Posterior vena cava (tissue), 2 donors: Measurements from ENCODE around the gene STC2. TPM values are rescaled to one million over a fixed set of nuclear protein-coding genes. Genes with fewer than 3 reads are reported as not detected.
A peak's percentile ranks its signal among the peaks of the same experiment; 100 is the strongest.

Experiments
- DNase-seq: peaks from one replicate; pipeline ENCODE4 v3.0.0-alpha.2; 2020; ENCODE audit warnings: low spot score
- intact Hi-C, 2 donors: fragments of 100-400 bp; cut with DNase I; formaldehyde crosslinking; loops; one replicate each; pipeline versions ENCODE4 v1.14.1 to v1.14.2; 2022 to 2023
- microRNA-seq, 2 donors: library from miRNA; unstranded; fragments of <30 nt; microRNA quantifications; one replicate each; pipeline ENCODE4 v1.2.0, GENCODE V29; 2020 to 2021; ENCODE audit warnings: borderline microRNAs expressed in 2 of 2
- total RNA-seq, 2 donors: library from RNA; stranded (reverse); fragmentation: NEBNext Ultra II Directional; extraction: Animal tissue kit (Norgen Biotek cat#: 25700); gene quantifications; one replicate each; pipeline ENCODE4 v1.2.1, GENCODE V29; 2021
- donor health status: DM: yes; HTN: yes; CAD: no.
- donor health status: DM: yes; HTN: yes; CAD: no.

The STC2 gene
- total RNA-seq, 2 donors from 2014 or later: 4.2 to 16.6 TPM

- DNase-seq: peak; percentile 86
- intact Hi-C loops: loop anchor here (5.0 to 10.0 kb wide), 2 partner anchors 569 to 576 kb away; no protein-coding TSS in a partner anchor
Measured at GRCh38 chr5:173283318-173284288, 44.6 kb downstream of the STC2 start.

GRCh38 chr5:173282916-173283315 lies 45.3 kb downstream of the STC2 start:
- DNase-seq: no peak
- intact Hi-C loops: loop anchor here (5.0 to 10.0 kb wide), 2 partner anchors 568 to 576 kb away; no protein-coding TSS in a partner anchor

GRCh38 chr5:173281910-173282309 lies 46.3 kb downstream of the STC2 start:
- intact Hi-C loops: loop anchor here (5.0 to 10.0 kb wide), 2 partner anchors 567 to 575 kb away; no protein-coding TSS in a partner anchor

GRCh38 chr5:173279166-173279565 lies 49.0 kb downstream of the STC2 start:
- intact Hi-C loops: no loop called here
- DNase-seq: no peak

More at GRCh38 chr5:173281910-173282309, 46.3 kb downstream of the STC2 start:
- no peak for DNase-seq

GRCh38 chr5:173278641-173279040 lies 49.6 kb downstream of the STC2 start:
- intact Hi-C loops: no loop called here
- no peak for DNase-seq

- intact Hi-C loops: no loop called here
- DNase-seq: no peak
Measured at GRCh38 chr5:173278172-173278571, 50.0 kb downstream of the STC2 start.

GRCh38 chr5:173274771-173275170 lies 53.4 kb downstream of the STC2 start:
- intact Hi-C loops: no loop called here
- DNase-seq: no peak

GRCh38 chr5:173271419-173271818 lies 56.8 kb downstream of the STC2 start:
- DNase-seq: no peak
- intact Hi-C loops: no loop called here

GRCh38 chr5:173268750-173269432 lies 59.3 kb downstream of the STC2 start:
- no peak for DNase-seq
- intact Hi-C loops: no loop called here

GRCh38 chr5:173265433-173265832 lies 62.8 kb downstream of the STC2 start:
- intact Hi-C loops: no loop called here
- DNase-seq: no peak

Small RNA genes within 50 kb of the gene (microRNA-seq; reads per million reads assigned to microRNA genes)
- gene MIR8056: 0 reads per million in 2 donors

Other genes with a start within 250 kb of the STC2 start
- gene BNIP1, start 183.9 kb downstream of the STC2 start, total RNA-seq: 10 to 100 TPM; 10.6 to 11.6 TPM
- gene NKX2-5, start 93.2 kb downstream of the STC2 start, total RNA-seq: not detected